ENCODE data around the gene MAPKAPK2.

GRCh38 chr1:206702803-206703202 is 18.1 kb downstream of the MAPKAPK2 start:
- TF ChIP-seq CTCF (IDR thresholded peaks at IDR 0.05) (no peak), POLR2A (IDR thresholded peaks at IDR 0.05) (no peak), POLR2AphosphoS5 (IDR thresholded peaks at IDR 0.05) (no peak)

Measured in upper lobe of left lung (tissue), 4 donors.